ENCODE results near the gene SGMS1. TPM values are rescaled to one million over a fixed set of nuclear protein-coding genes. Genes with fewer than 3 reads are reported as not detected.

SGMS1 gene
- total RNA-seq, 1 experiment from 2014 or later: 20.4 TPM

- TF ChIP-seq CTCF (conservative IDR thresholded peaks at IDR 0.05): no peak
These were observed 113.0 kb downstream of the SGMS1 start for GRCh38 chr10:50510517-50511473.

More at GRCh38 chr10:50510517-50511473, 113.0 kb downstream of the SGMS1 start:
- no peaks in the 10 kb centered on the region for H3K36me3 Mint-ChIP-seq (ENCODE audit: insufficient read depth in 1 of 3, low read depth in 3 of 3)
- Histone ChIP-seq H3K9me3 (ENCODE audit: control insufficient read depth, low read depth, low read length) (no peaks in the 10 kb centered on the region), H3K4ac (ENCODE audit: low read depth, low read length) (no peak overlapping the region), H3K4me1 (ENCODE audit: insufficient read depth, low read length) (peaks cover 8% of the 10 kb centered on the region; the same call in 1 of the 2 replicates), H2AK5ac (ENCODE audit: insufficient read length, low read length) (no peak overlapping the region), H3T11ph (ENCODE audit: low read length) (no peak overlapping the region), H2BK12ac (ENCODE audit: insufficient read length, low read depth, low read length) (no peak overlapping the region), H3K23ac (ENCODE audit: insufficient read length, low read depth, low read length) (no peak overlapping the region), H4K20me1 (ENCODE audit: control insufficient read depth, insufficient read depth, insufficient read length) (no peaks in the 10 kb centered on the region), H2BK15ac (ENCODE audit: low read depth, low read length) (no peak overlapping the region), H2BK5ac (ENCODE audit: insufficient read length, low read length) (no peak overlapping the region), H3K27me3 (ENCODE audit: insufficient read depth, low read length) (no peaks in the 10 kb centered on the region), H4K91ac (ENCODE audit: insufficient read length, low read depth, low read length) (no peak overlapping the region), H4K5ac (ENCODE audit: insufficient read length, low read depth, low read length) (no peak overlapping the region), H3K79me1 (ENCODE audit: insufficient read depth, low read depth, low read length, poor library complexity, severe bottlenecking) (no peaks in the 10 kb centered on the region), H2BK20ac (ENCODE audit: low read depth, low read length, poor library complexity, severe bottlenecking) (no peak overlapping the region), H3K79me2 (ENCODE audit: insufficient read depth, low read length) (no peaks in the 10 kb centered on the region), H3K56ac (ENCODE audit: insufficient read length, low read depth, low read length) (no peak overlapping the region), H3K23me2 (ENCODE audit: insufficient read length, low read depth, low read length, poor library complexity, severe bottlenecking) (no peaks in the 10 kb centered on the region), H4K8ac (replicated peaks; ENCODE audit: insufficient read length, low read depth, low read length) (no peak overlapping the region), H3K27ac (ENCODE audit: insufficient read length, low read depth, low read length) (no peak overlapping the region), H3K14ac (ENCODE audit: insufficient read depth, low read length) (no peak overlapping the region), H3K9ac (ENCODE audit: extremely low read depth, insufficient read length, low read length) (no peak overlapping the region), H2BK120ac (ENCODE audit: low read depth, low read length, poor library complexity, severe bottlenecking) (no peak overlapping the region), H3K4me2 (ENCODE audit: insufficient read depth, insufficient read length, low read length) (no peak overlapping the region), H3K18ac (ENCODE audit: insufficient read length, low read depth, low read length) (no peak overlapping the region), H2AFZ (ENCODE audit: low read length) (no peak overlapping the region)
- no peaks in the 10 kb centered on the region for H3K9me3 Mint-ChIP-seq
- H3K27me3 Mint-ChIP-seq (ENCODE audit: low read depth): no peaks in the 10 kb centered on the region
- H3K27ac Mint-ChIP-seq: no peak overlapping the region
- no peak overlapping the region for H3K4me3 Mint-ChIP-seq
- peaks cover 22 to 24% of the 10 kb centered on the region in 2 experiments for H3K4me1 Mint-ChIP-seq
- DNase-seq: no peak
- 100% methylated on average over 1 of the region's 3 CpGs for WGBS (ENCODE audit: extremely low coverage, insufficient read length, low lambda C conversion rate)
